Ectodermal cell (in vitro differentiated cells): Measurements from ENCODE around the gene MTHFR. TPM values are rescaled to one million over a fixed set of nuclear protein-coding genes. Genes with fewer than 3 reads are reported as not detected.

Experiments
- H3K27ac ChIP-seq: 2 replicates; pipeline ENCODE4 v1.7.0; 2013; ENCODE audit warnings: mild to moderate bottlenecking, low read depth, low read length; ENCODE audit not compliant: insufficient read depth, poor library complexity, severe bottlenecking
- H3K27me3 ChIP-seq: 2 replicates; pipeline ENCODE4 v1.7.0; 2013; ENCODE audit warnings: mild to moderate bottlenecking, low read length; ENCODE audit not compliant: insufficient read depth, control insufficient read depth, poor library complexity, severe bottlenecking
- H3K36me3 ChIP-seq: one replicate; pipeline ENCODE4 v1.7.0; 2013; ENCODE audit warnings: low read length; ENCODE audit not compliant: control insufficient read depth, insufficient read depth
- H3K4me1 ChIP-seq: one replicate; pipeline ENCODE4 v1.7.0; 2013; ENCODE audit warnings: low read length; ENCODE audit not compliant: control insufficient read depth, insufficient read depth
- H3K4me3 ChIP-seq: 2 replicates; pipeline ENCODE4 v1.7.0; 2013; ENCODE audit warnings: low read depth, low read length, control low read depth; ENCODE audit not compliant: insufficient read depth
- H3K9me3 ChIP-seq: 2 replicates; pipeline ENCODE4 v1.7.0; 2013; ENCODE audit warnings: mild to moderate bottlenecking, low read length, moderate library complexity; ENCODE audit not compliant: control insufficient read depth
- WGBS, 2 experiments: methylation state at CpG; one replicate each; pipeline ENCODE4 v1.1.7; 2013; ENCODE audit warnings: missing lambda C conversion rate in 2 of 2; 5-methylcytosine and 5-hydroxymethylcytosine counted together
- polyA plus RNA-seq, 4 experiments: library from polyadenylated mRNA; stranded (reverse); fragments of 50-300 nt; gene quantifications; one replicate each; pipeline ENCODE4 v1.2.3, GENCODE V29; 2013

MTHFR gene
- 14.7 TPM for polyA plus RNA-seq (2013, experiment 1 of 4)
- 16.3 TPM for polyA plus RNA-seq (2013, experiment 2 of 4)
- 10.9 TPM for polyA plus RNA-seq (2013, experiment 3 of 4)
- polyA plus RNA-seq (2013, experiment 4 of 4), result 11.9 TPM

GRCh38 chr1:11805422-11806306, at the start of gene MTHFR, which contains the start of gene CLCN6:
TSS of gene MTHFR (minus strand) at chr1:11805964. CDS start at chr1:11803116, 2,848 bp downstream.
TSS of gene CLCN6 (plus strand) at chr1:11806191. CDS start at chr1:11806263, 72 bp downstream.
- WGBS, 2 experiments, result 0% methylated on average over 72 of the region's 72 CpGs
- Histone ChIP-seq H3K4me3 (peak within 1 kb of the TSS; percentile 94), H3K9me3 (no peaks in the 10 kb centered on the region), H3K27me3 (no peaks in the 10 kb centered on the region), H3K27ac (peak within 1 kb of the TSS; percentile 75), H3K36me3 (peaks cover 3% of the 10 kb centered on the region), H3K4me1 (peaks cover 38% of the 10 kb centered on the region)

GRCh38 chr1:11855430-11855829, 49.7 kb upstream of the MTHFR start:
- Histone ChIP-seq H3K4me3 (no peak overlapping the region), H3K27ac (no peak overlapping the region), H3K36me3 (no peaks in the 10 kb centered on the region), H3K9me3 (no peaks in the 10 kb centered on the region), H3K27me3 (peaks cover 34% of the 10 kb centered on the region), H3K4me1 (peaks cover 6% of the 10 kb centered on the region)
- 87 to 90% methylated on average over 8 of the region's 8 CpGs for WGBS, 2 experiments

DNA sequence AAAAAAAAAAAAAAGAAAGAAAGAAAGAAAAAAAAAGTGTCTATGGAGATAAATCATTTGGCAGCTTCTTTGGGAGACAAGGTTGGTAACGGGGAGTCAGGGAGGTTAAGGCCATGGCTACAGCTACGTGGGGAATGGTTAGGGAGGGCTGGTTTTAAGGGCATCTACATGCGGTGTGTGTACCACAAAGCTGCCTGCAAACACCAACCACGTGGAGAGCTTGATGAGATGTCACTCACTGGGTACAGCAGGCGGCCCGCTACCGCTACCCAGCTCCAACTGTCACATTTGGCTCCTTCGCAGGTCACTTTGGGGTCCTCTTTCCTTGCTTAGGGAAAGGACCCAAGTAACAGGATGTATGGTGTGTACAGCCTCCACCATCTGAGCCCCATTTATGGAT, 48.8 kb upstream of the MTHFR start:
- 75 to 79% methylated on average over 8 of the region's 8 CpGs for WGBS, 2 experiments

GRCh38 chr1:11851180-11851579, 45.4 kb upstream of the MTHFR start:
- H3K4me3 ChIP-seq, result no peak overlapping the region
- no peak overlapping the region for H3K27ac ChIP-seq
- no peaks in the 10 kb centered on the region for H3K27me3 ChIP-seq
- no peaks in the 10 kb centered on the region for H3K36me3 ChIP-seq
- H3K4me1 ChIP-seq, result no peaks in the 10 kb centered on the region
- 88 to 89% methylated on average over 7 of the region's 7 CpGs for WGBS, 2 experiments
- H3K9me3 ChIP-seq, result no peaks in the 10 kb centered on the region

More for the DNA sequence above, 48.8 kb upstream of the MTHFR start:
- Histone ChIP-seq H3K36me3 (no peaks in the 10 kb centered on the region), H3K4me3 (no peak overlapping the region), H3K27ac (no peak overlapping the region), H3K27me3 (peaks cover 31% of the 10 kb centered on the region), H3K4me1 (peaks cover 6% of the 10 kb centered on the region), H3K9me3 (no peaks in the 10 kb centered on the region)

DNA sequence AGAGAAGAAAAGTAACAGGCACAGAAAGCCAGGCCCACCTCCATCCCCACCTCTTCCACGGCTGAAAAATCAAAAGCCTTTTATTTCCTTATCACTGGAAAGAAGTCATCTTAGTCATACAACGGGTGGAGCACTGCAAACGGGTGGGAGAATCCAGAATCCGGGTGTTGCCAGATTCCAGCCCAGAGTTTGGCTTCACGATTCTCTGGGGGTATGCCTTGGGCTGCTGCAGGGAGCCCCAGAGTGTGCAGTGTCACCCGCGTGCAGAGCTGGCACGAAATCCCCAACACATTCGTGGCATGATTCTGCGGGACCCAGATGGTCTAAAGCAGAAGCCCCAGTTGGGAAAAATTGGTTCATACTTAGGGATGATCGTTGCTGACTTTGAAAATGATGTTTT, 44.4 kb upstream of the MTHFR start:
- H3K36me3 ChIP-seq, result no peaks in the 10 kb centered on the region
- H3K27ac ChIP-seq, result no peak overlapping the region
- no peaks in the 10 kb centered on the region for H3K4me1 ChIP-seq
- no peaks in the 10 kb centered on the region for H3K9me3 ChIP-seq
- no peak overlapping the region for H3K4me3 ChIP-seq
- H3K27me3 ChIP-seq, result no peaks in the 10 kb centered on the region
- WGBS, 2 experiments, result 77 to 81% methylated on average over 11 of the region's 11 CpGs

DNA sequence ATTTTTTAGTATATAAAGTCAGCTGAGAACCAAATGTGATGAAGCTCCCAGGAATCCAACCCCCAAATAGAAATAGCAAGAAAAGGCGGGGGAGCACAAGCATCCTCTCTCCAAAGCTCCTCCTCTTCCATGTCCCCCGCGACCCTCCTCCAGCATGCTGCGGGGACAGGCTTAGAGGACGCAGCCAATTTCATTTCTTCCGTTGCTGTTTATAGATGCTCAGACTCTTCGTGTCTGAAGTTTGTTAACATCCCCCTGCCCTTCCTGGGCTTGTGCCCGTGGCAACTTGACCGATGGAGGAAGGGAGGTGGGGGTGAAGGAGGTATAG, 42.6 kb upstream of the MTHFR start:
- H3K4me3 ChIP-seq, result no peak overlapping the region
- H3K36me3 ChIP-seq, result peaks cover 8% of the 10 kb centered on the region
- H3K27me3 ChIP-seq, result no peaks in the 10 kb centered on the region
- WGBS, 2 experiments, result 90 to 93% methylated on average over 9 of the region's 9 CpGs
- H3K27ac ChIP-seq, result no peak overlapping the region
- H3K9me3 ChIP-seq, result no peaks in the 10 kb centered on the region
- H3K4me1 ChIP-seq, result no peaks in the 10 kb centered on the region

- Histone ChIP-seq H3K27ac (no peak within 1 kb of the TSS), H3K4me1 (no peaks in the 10 kb centered on the region), H3K9me3 (no peaks in the 10 kb centered on the region), H3K27me3 (no peaks in the 10 kb centered on the region), H3K36me3 (peaks cover 9% of the 10 kb centered on the region), H3K4me3 (no peak within 1 kb of the TSS)
- WGBS, 2 experiments, result 90 to 91% methylated on average over 18 of the region's 18 CpGs
These were observed 42.1 kb upstream of the MTHFR start, which contains the start of gene NPPA for GRCh38 chr1:11847667-11848372. TSS of gene NPPA (minus strand) at chr1:11847783. CDS start at chr1:11847684, 99 bp downstream.

DNA sequence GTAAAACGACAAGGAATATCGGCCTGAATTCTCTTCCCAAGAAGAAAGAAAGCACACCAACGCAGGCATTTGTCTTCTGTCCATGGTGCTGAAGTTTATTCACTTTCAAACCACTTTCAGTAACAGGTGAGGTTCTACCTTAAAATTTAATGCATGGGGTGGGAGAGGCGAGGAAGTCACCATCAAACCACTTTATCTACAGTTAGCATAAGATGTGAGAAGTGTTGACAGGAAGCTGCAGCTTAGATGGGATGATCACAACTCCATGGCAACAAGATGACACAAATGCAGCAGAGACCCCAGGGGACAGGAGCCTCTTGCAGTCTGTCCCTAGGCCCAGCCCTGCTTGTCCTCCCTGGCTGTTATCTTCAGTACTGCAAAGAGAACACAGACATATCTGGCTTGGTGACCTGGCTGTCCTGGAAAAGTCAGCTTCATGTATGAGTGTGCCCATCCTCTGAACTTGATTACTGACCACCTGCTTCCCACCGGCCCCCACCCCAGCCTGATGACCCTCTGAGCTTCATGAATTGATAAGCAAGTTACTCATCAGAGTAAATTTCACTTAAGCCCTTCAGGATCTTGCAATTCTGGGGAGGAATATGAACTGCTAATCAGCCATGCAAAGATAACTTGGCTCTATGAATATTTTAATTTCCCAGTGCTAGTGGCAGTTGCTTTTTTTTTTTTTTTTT, 40.0 kb upstream of the MTHFR start:
- Histone ChIP-seq H3K4me1 (no peaks in the 10 kb centered on the region), H3K27me3 (no peaks in the 10 kb centered on the region), H3K36me3 (peaks cover 27% of the 10 kb centered on the region), H3K4me3 (no peak overlapping the region), H3K9me3 (no peaks in the 10 kb centered on the region), H3K27ac (no peak overlapping the region)
- WGBS, 2 experiments, result 62 to 82% methylated on average over 4 to 5 of the region's 5 CpGs

- Histone ChIP-seq H3K4me1 (no peaks in the 10 kb centered on the region), H3K36me3 (peaks cover 42% of the 10 kb centered on the region), H3K9me3 (no peaks in the 10 kb centered on the region), H3K27ac (no peak overlapping the region), H3K4me3 (no peak overlapping the region), H3K27me3 (no peaks in the 10 kb centered on the region)
- 93 to 95% methylated on average over 19 of the region's 19 CpGs for WGBS, 2 experiments
These were observed 36.6 kb upstream of the MTHFR start for GRCh38 chr1:11842154-11843041.
